Measurements from ENCODE around the gene KIF1B.

Gene KIF1B

GRCh38 chr1:10209905-10210810 is at the start of gene KIF1B:
KIF1B (plus strand) TSS chr1:10210570; CDS start chr1:10232329, 21,759 bp downstream.
- peak; percentile 95 to 96 for DNase-seq

GRCh38 chr1:10160907-10161490 is 49.4 kb upstream of the KIF1B start:
- no peak for DNase-seq

GRCh38 chr1:10161541-10162290 is 48.7 kb upstream of the KIF1B start:
- no peak for DNase-seq

- DNase-seq, result no peak
Measured at GRCh38 chr1:10168912-10169514, 41.4 kb upstream of the KIF1B start.

- no peak for DNase-seq
Measured at GRCh38 chr1:10170239-10170574, 40.2 kb upstream of the KIF1B start.

GRCh38 chr1:10171105-10171767 is 39.1 kb upstream of the KIF1B start:
- DNase-seq, result no peak

GRCh38 chr1:10171995-10172669 is 38.2 kb upstream of the KIF1B start:
- no peak for DNase-seq

GRCh38 chr1:10173582-10173981 is 36.8 kb upstream of the KIF1B start:
- no peak for DNase-seq

GRCh38 chr1:10177876-10178275 is 32.5 kb upstream of the KIF1B start:
- no peak for DNase-seq

- no peak for DNase-seq
Measured at GRCh38 chr1:10178597-10179405, 31.6 kb upstream of the KIF1B start.

- no peak for DNase-seq
Measured at GRCh38 chr1:10179406-10180091, 30.8 kb upstream of the KIF1B start.

- no peak for DNase-seq
Measured at GRCh38 chr1:10181154-10181553, 29.2 kb upstream of the KIF1B start.

GRCh38 chr1:10185759-10186158 is 24.6 kb upstream of the KIF1B start:
- DNase-seq, result no peak

GRCh38 chr1:10186331-10187025 is 23.9 kb upstream of the KIF1B start:
- no peak for DNase-seq

GRCh38 chr1:10187026-10187334 is 23.4 kb upstream of the KIF1B start:
- no peak for DNase-seq

- DNase-seq, result no peak
Measured at GRCh38 chr1:10188133-10188650, 22.2 kb upstream of the KIF1B start.

- no peak for DNase-seq
Measured at GRCh38 chr1:10189659-10190058, 20.7 kb upstream of the KIF1B start.

- no peak for DNase-seq
Measured at GRCh38 chr1:10192263-10192662, 18.1 kb upstream of the KIF1B start.

- DNase-seq, result no peak
Measured at GRCh38 chr1:10193288-10193687, 17.1 kb upstream of the KIF1B start.

GRCh38 chr1:10195570-10195969 is 14.8 kb upstream of the KIF1B start:
- no peak for DNase-seq
